ENCODE measurements around the gene CNTNAP2.

- no peak for TF ChIP-seq REST (IDR thresholded peaks at IDR 0.05; ENCODE audit: borderline replicate concordance in 1 of 2, low read depth in 1 of 2, low read length in 2 of 2)
- TF ChIP-seq CCDC6 (CRISPR knock-in tag; IDR thresholded peaks at IDR 0.05): no peak
- no peak for TF ChIP-seq BHLHE40 (IDR thresholded peaks at IDR 0.05; ENCODE audit: low read length)
- no peak for TF ChIP-seq ZC3H4 (CRISPR knock-in tag; IDR thresholded peaks at IDR 0.05; ENCODE audit: borderline replicate concordance)
- TF ChIP-seq TAF1 (CRISPR knock-in tag; IDR thresholded peaks at IDR 0.05): no peak
- TF ChIP-seq CHCHD3 (CRISPR knock-in tag; IDR thresholded peaks at IDR 0.05): no peak
- TF ChIP-seq CTCF (CRISPR knock-in tag; IDR thresholded peaks at IDR 0.05): no peak
- TF ChIP-seq ZNF317 (CRISPR knock-in tag; IDR thresholded peaks at IDR 0.05): no peak
- TF ChIP-seq ZKSCAN8 (CRISPR knock-in tag; IDR thresholded peaks at IDR 0.05; ENCODE audit: borderline replicate concordance): no peak
- no peak for TF ChIP-seq MYC (CRISPR knock-in tag; IDR thresholded peaks at IDR 0.05; ENCODE audit: borderline replicate concordance)
Measured at GRCh38 chr7:148218603-148219002, 2102.0 kb downstream of the CNTNAP2 start.
